Measurements from ENCODE around the gene SSTR3.

SSTR3 gene

GRCh38 chr22:37244114-37244921, 32.0 kb upstream of the SSTR3 start, which contains the start of gene RAC2:
Gene RAC2 (minus strand): TSS chr22:37244269. CDS start chr22:37244148, 121 bp downstream.
- H3K4me3 ChIP-seq (ENCODE audit: low read depth, low read length): peak within 1 kb of the TSS; percentile 53
- DNase-seq: peak; percentile 62

GRCh38 chr22:37243402-37244113, 31.3 kb upstream of the SSTR3 start:
- no peak for DNase-seq
- peak overlapping the region; percentile 53 for H3K4me3 ChIP-seq (ENCODE audit: low read depth, low read length)
- H3K27me3 ChIP-seq: no peaks in the 10 kb centered on the region
- TF ChIP-seq, protein P1, sequence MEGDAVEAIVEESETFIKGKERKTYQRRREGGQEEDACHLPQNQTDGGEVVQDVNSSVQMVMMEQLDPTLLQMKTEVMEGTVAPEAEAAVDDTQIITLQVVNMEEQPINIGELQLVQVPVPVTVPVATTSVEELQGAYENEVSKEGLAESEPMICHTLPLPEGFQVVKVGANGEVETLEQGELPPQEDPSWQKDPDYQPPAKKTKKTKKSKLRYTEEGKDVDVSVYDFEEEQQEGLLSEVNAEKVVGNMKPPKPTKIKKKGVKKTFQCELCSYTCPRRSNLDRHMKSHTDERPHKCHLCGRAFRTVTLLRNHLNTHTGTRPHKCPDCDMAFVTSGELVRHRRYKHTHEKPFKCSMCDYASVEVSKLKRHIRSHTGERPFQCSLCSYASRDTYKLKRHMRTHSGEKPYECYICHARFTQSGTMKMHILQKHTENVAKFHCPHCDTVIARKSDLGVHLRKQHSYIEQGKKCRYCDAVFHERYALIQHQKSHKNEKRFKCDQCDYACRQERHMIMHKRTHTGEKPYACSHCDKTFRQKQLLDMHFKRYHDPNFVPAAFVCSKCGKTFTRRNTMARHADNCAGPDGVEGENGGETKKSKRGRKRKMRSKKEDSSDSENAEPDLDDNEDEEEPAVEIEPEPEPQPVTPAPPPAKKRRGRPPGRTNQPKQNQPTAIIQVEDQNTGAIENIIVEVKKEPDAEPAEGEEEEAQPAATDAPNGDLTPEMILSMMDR (IDR thresholded peaks at IDR 0.05; ENCODE audit: low read depth, low read length): no peak
- no peaks in the 10 kb centered on the region for H3K36me3 ChIP-seq
- no peaks in the 10 kb centered on the region for H3K9me3 ChIP-seq
- no peaks in the 10 kb centered on the region; the same call in 1 of the 2 replicates for H3K4me1 ChIP-seq

More at GRCh38 chr22:37244114-37244921, 32.0 kb upstream of the SSTR3 start, which contains the start of gene RAC2:
- H3K36me3 ChIP-seq: no peaks in the 10 kb centered on the region
- TF ChIP-seq, protein P1 (IDR thresholded peaks at IDR 0.05; ENCODE audit: low read depth, low read length): no peak
- H3K27me3 ChIP-seq: no peaks in the 10 kb centered on the region
- H3K9me3 ChIP-seq: no peaks in the 10 kb centered on the region
- H3K4me1 ChIP-seq: no peaks in the 10 kb centered on the region; the same call in 1 of the 2 replicates

- peak; percentile 63 for DNase-seq
- Histone ChIP-seq H3K36me3 (no peaks in the 10 kb centered on the region), H3K4me1 (no peaks in the 10 kb centered on the region; the same call in 1 of the 2 replicates), H3K27me3 (no peaks in the 10 kb centered on the region), H3K9me3 (no peaks in the 10 kb centered on the region), H3K4me3 (ENCODE audit: low read depth, low read length) (no peak overlapping the region)
- TF ChIP-seq, protein P1 (IDR thresholded peaks at IDR 0.05; ENCODE audit: low read depth, low read length): no peak
Observed at GRCh38 chr22:37242395-37242918, 30.2 kb upstream of the SSTR3 start.

DNA sequence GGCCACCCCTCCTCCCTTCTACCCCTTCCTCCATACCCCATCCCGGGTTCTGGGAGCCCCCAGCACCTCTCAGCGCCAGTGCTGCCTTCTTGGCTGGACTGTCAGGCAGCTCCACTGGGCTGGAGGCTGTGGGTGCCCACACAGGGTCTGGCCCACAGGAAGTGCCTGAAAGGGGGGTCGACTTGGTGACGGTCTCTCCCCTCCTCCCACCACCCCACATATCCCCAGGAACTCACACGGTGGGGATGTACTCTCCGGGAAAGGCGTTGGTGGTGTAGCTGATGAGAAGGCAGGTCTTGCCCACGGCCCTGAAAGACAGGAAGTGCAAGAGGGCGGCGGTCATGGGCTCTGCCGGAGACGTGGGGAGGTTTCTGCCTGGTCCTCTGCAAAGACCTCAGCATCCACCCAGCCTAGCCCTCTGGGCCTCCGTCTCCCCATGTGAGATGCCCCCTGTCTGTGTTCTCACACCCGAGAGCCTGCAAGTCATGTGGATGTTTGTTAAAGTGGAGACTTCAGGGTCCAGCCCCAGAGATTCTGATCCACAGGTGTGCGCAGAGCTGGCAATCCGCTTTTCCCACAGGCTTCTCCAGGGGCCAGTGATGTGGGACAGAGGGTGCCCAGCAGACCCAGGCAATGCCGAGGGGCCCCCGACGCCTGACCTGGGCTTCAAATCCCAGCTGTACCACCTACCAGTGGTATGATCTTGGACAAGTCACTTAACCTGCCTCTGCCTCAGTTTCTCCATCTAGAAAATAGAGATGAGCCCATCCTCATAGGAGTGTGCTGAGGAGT, 29.3 kb upstream of the SSTR3 start:
- Histone ChIP-seq H3K9me3 (no peaks in the 10 kb centered on the region), H3K4me1 (no peaks in the 10 kb centered on the region; the same call in 1 of the 2 replicates), H3K4me3 (ENCODE audit: low read depth, low read length) (no peak overlapping the region), H3K27me3 (no peaks in the 10 kb centered on the region), H3K36me3 (no peaks in the 10 kb centered on the region)
- no peak for DNase-seq
- TF ChIP-seq, protein P1 (IDR thresholded peaks at IDR 0.05; ENCODE audit: low read depth, low read length): no peak

DNA sequence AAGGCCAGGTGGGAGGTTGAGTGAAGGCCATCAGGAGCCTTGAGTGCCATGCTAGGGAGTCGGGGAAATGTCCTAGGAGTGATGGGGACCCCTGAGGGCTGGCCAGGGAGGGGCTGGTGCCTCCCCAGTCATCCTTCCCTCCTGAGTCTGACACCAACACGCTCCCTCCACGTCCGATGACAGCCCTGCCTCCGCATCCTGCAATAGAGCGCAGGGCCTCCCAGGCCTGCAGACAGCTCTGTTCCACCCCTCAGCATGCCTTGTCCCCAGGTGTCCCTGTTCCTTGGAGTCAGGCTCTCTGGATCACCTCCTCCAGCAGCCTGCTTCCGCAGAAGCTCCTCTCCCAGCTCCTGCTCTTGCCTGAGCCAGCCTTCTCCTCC, 28.7 kb upstream of the SSTR3 start:
- no peaks in the 10 kb centered on the region for H3K27me3 ChIP-seq
- no peak overlapping the region for H3K4me3 ChIP-seq (ENCODE audit: low read depth, low read length)
- DNase-seq: no peak
- no peaks in the 10 kb centered on the region; the same call in 1 of the 2 replicates for H3K4me1 ChIP-seq
- no peaks in the 10 kb centered on the region for H3K9me3 ChIP-seq
- no peaks in the 10 kb centered on the region for H3K36me3 ChIP-seq
- TF ChIP-seq, protein P1 (IDR thresholded peaks at IDR 0.05; ENCODE audit: low read depth, low read length): no peak
